ENCODE results near the gene ARFGAP1. TPM values are rescaled to one million over a fixed set of nuclear protein-coding genes. Genes with fewer than 3 reads are reported as not detected.
A peak's percentile ranks its signal among the peaks of the same experiment; 100 is the strongest.

Gene ARFGAP1
- total and polyA plus RNA-seq, 3 experiments from 2014 or later = 22.7 to 77.5 (median 71.0) TPM

DNA sequence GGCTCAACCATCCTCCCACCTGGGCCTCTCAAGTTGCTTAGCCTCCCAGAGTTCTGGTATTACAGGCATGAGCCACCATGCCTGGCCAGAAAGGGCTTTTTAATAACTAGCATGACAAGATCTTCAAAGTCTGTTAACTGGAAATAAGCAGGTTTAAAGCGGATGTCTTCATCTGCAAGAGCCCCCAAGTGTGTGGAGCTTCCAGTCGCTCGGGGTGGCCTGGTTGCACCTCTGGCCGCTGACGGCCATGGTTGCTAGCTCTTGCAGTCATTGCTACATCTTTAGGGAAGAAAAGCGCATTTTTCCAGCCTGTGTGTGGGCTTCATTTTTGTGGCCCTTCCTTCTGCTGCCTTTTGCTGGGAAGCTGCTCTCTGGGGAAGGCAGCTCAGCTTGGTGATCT, 7.8 kb downstream of the ARFGAP1 start:
- peaks cover 14% of the 10 kb centered on the region for H3K36me3 ChIP-seq (ENCODE audit: insufficient read depth, low read length)
- POLR2A ChIA-PET = no interaction called here
- no peak overlapping the region for H3K27ac Mint-ChIP-seq

GRCh38 chr20:63280929-63281545, 8.4 kb downstream of the ARFGAP1 start:
- ChIA-PET CTCF (no interaction called here), POLR2A (no interaction called here)
- no peaks in the 10 kb centered on the region for H3K9me3 Mint-ChIP-seq
- Histone ChIP-seq H3K9me3 (ENCODE audit: low read length) (no peaks in the 10 kb centered on the region), H3K36me3 (ENCODE audit: insufficient read depth, low read length) (peaks cover 14% of the 10 kb centered on the region), H3K4me3 (ENCODE audit: low read length) (no peak overlapping the region), H3K4me1 (ENCODE audit: insufficient read depth, low read length) (no peaks in the 10 kb centered on the region), H3K27ac (ENCODE audit: low read depth, low read length) (no peak overlapping the region), H3K27me3 (ENCODE audit: insufficient read depth, low read length, poor library complexity, severe bottlenecking) (no peaks in the 10 kb centered on the region)
- no peak overlapping the region for H3K4me3 Mint-ChIP-seq
- peaks cover 7 to 9% (median 7%) of the 10 kb centered on the region in 3 donors for H3K4me1 Mint-ChIP-seq
- H3K27me3 Mint-ChIP-seq = no peaks in the 10 kb centered on the region
- peaks cover 0 to 75% (median 2%) of the 10 kb centered on the region in 3 donors for H3K36me3 Mint-ChIP-seq
- no peak overlapping the region for H3K27ac Mint-ChIP-seq
- DNase-seq = no peak

More for the DNA sequence above, 7.8 kb downstream of the ARFGAP1 start:
- DNase-seq = no peak
- no peak overlapping the region for H3K27ac ChIP-seq (ENCODE audit: low read depth, low read length)
- H3K4me3 Mint-ChIP-seq = no peak overlapping the region
- H3K9me3 ChIP-seq (ENCODE audit: low read length) = no peaks in the 10 kb centered on the region
- no peaks in the 10 kb centered on the region for H3K27me3 Mint-ChIP-seq
- H3K36me3 Mint-ChIP-seq = peaks cover 0 to 73% (median 2%) of the 10 kb centered on the region in 3 donors
- no peaks in the 10 kb centered on the region for H3K9me3 Mint-ChIP-seq
- no peaks in the 10 kb centered on the region for H3K27me3 ChIP-seq (ENCODE audit: insufficient read depth, low read length, poor library complexity, severe bottlenecking)
- peaks cover 7 to 11% (median 8%) of the 10 kb centered on the region in 3 donors for H3K4me1 Mint-ChIP-seq
- CTCF ChIA-PET = no interaction called here
- H3K4me3 ChIP-seq (ENCODE audit: low read length) = no peak overlapping the region
- H3K4me1 ChIP-seq (ENCODE audit: insufficient read depth, low read length) = no peaks in the 10 kb centered on the region

DNA sequence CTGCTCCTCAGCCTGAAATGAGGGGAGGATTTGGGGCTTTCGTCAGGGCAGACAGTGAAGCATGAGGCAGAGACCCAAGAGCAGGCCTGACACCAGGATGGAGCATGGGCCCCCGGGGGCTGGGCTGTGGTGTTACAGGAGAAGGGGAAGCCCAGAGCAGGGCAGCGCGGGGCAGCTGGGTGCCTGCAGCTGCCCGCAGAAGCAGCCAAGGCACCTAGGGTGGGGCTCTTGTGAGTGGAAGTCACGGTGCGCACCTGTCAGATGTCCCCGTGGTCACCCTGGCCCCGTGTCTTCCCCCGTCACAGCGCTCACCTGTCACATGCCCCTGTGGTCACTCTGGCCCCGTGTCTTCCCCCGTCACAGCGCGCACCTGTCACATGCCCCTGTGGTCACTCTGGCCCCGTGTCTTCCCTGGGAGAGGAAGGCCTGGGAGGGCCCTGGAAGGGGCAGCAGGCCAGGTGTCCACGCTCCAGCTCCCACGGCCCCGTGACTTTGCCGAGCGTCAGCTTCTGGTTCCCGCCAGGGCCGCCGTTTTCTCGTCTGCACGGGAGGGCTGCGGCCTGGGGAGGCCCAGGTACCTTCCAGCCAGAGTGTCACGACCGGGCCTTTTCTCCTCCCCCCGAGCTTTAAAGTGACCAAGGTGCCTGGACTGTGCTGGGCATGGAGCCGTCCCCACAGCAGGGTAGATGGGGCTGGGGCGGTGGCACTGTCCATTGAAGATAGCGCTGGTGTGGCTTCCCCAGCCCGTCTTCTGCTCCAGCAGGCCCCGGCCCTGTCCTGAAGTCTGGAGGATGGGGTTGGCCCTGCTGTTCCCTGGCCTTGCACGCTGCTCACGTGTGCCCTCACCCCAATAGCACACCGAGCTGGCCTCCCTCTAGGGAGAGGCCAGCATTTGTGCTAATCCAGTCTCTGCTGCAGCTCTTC, 9.4 kb downstream of the ARFGAP1 start:
- Mint-ChIP-seq H3K36me3 (peaks cover 0 to 73% (median 2%) of the 10 kb centered on the region in 3 donors), H3K4me3 (no peak overlapping the region), H3K27ac (no peak overlapping the region), H3K27me3 (no peaks in the 10 kb centered on the region), H3K9me3 (no peaks in the 10 kb centered on the region), H3K4me1 (peaks cover 4 to 7% (median 7%) of the 10 kb centered on the region in 3 donors)
- peaks cover 14% of the 10 kb centered on the region for H3K36me3 ChIP-seq (ENCODE audit: insufficient read depth, low read length)
- DNase-seq = no peak
- H3K4me1 ChIP-seq (ENCODE audit: insufficient read depth, low read length) = no peaks in the 10 kb centered on the region
- CTCF ChIA-PET = no interaction called here
- H3K27me3 ChIP-seq (ENCODE audit: insufficient read depth, low read length, poor library complexity, severe bottlenecking) = no peaks in the 10 kb centered on the region
- H3K9me3 ChIP-seq (ENCODE audit: low read length) = no peaks in the 10 kb centered on the region
- POLR2A ChIA-PET = no interaction called here
- H3K4me3 ChIP-seq (ENCODE audit: low read length) = no peak overlapping the region
- H3K27ac ChIP-seq (ENCODE audit: low read depth, low read length) = no peak overlapping the region

DNA sequence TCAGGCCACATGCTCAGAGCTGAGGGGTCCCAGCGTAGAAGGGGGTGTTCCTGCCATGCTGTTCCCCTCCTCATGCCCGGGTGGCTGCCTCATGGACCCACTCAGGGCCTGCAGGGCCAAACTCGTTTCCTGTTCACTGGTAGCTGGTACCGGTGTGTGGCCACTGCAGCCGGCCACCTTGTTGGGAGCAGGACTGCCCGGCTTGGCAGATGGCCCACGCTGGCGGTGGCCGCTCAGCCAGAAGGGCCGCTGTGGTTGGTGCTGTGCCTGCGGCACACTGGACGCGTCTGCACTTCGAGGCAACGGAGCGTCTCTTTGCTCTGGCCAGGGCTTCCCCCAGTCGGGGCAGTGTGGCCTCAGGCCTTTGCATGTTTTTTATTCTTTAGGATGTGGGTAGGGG, 10.3 kb downstream of the ARFGAP1 start:
- Mint-ChIP-seq H3K4me3 (no peak overlapping the region), H3K9me3 (no peaks in the 10 kb centered on the region), H3K27ac (peak overlapping the region in 1 of 8 donors; percentile 36), H3K4me1 (peaks cover 4 to 7% (median 7%) of the 10 kb centered on the region in 3 donors), H3K27me3 (no peaks in the 10 kb centered on the region), H3K36me3 (peaks cover 0 to 72% (median 2%) of the 10 kb centered on the region in 3 donors)
- H3K9me3 ChIP-seq (ENCODE audit: low read length) = no peaks in the 10 kb centered on the region
- no peak overlapping the region for H3K27ac ChIP-seq (ENCODE audit: low read depth, low read length)
- no peaks in the 10 kb centered on the region for H3K4me1 ChIP-seq (ENCODE audit: insufficient read depth, low read length)
- no peak overlapping the region for H3K4me3 ChIP-seq (ENCODE audit: low read length)
- H3K36me3 ChIP-seq (ENCODE audit: insufficient read depth, low read length) = peaks cover 14% of the 10 kb centered on the region
- POLR2A ChIA-PET = no interaction called here
- no peak for DNase-seq
- H3K27me3 ChIP-seq (ENCODE audit: insufficient read depth, low read length, poor library complexity, severe bottlenecking) = no peaks in the 10 kb centered on the region
- CTCF ChIA-PET = no interaction called here

- peak overlapping the region in 6 of 7 donors; percentile 28 to 79 (median 71) for H3K4me3 Mint-ChIP-seq
- POLR2A ChIA-PET = interaction anchor here (0.5 to 1.6 kb wide), 2 partner anchors 11 to 34 kb away, joined by 3 to 6 read pairs; partner anchors contain the start of gene ARFGAP1
- peaks cover 0 to 71% (median 2%) of the 10 kb centered on the region in 3 donors for H3K36me3 Mint-ChIP-seq
- no peaks in the 10 kb centered on the region for H3K27me3 Mint-ChIP-seq
- Histone ChIP-seq H3K36me3 (ENCODE audit: insufficient read depth, low read length) (peaks cover 11% of the 10 kb centered on the region), H3K9me3 (ENCODE audit: low read length) (no peaks in the 10 kb centered on the region), H3K27me3 (ENCODE audit: insufficient read depth, low read length, poor library complexity, severe bottlenecking) (no peaks in the 10 kb centered on the region), H3K4me3 (ENCODE audit: low read length) (no peak overlapping the region), H3K4me1 (ENCODE audit: insufficient read depth, low read length) (no peaks in the 10 kb centered on the region), H3K27ac (ENCODE audit: low read depth, low read length) (no peak overlapping the region)
- DNase-seq = no peak
- H3K9me3 Mint-ChIP-seq = no peaks in the 10 kb centered on the region
- peak overlapping the region in 5 of 8 donors; percentile 7 to 84 (median 47) for H3K27ac Mint-ChIP-seq
- peaks cover 4 to 7% (median 7%) of the 10 kb centered on the region in 3 donors for H3K4me1 Mint-ChIP-seq
- CTCF ChIA-PET = no interaction called here
These were observed 10.9 kb downstream of the ARFGAP1 start for GRCh38 chr20:63283397-63284082.

- no peaks in the 10 kb centered on the region for H3K9me3 Mint-ChIP-seq
- peaks cover 4 to 7% (median 7%) of the 10 kb centered on the region in 3 donors for H3K4me1 Mint-ChIP-seq
- H3K4me3 Mint-ChIP-seq = peak overlapping the region; percentile 28 to 79 (median 73)
- ChIA-PET CTCF (no interaction called here), POLR2A (interaction anchor here (1.6 kb wide), 1 partner anchor 11 kb away, joined by 3 read pairs; the partner anchor contains the start of gene ARFGAP1)
- Histone ChIP-seq H3K27me3 (ENCODE audit: insufficient read depth, low read length, poor library complexity, severe bottlenecking) (no peaks in the 10 kb centered on the region), H3K36me3 (ENCODE audit: insufficient read depth, low read length) (peaks cover 7% of the 10 kb centered on the region), H3K27ac (ENCODE audit: low read depth, low read length) (no peak overlapping the region), H3K4me3 (ENCODE audit: low read length) (no peak overlapping the region), H3K9me3 (ENCODE audit: low read length) (no peaks in the 10 kb centered on the region), H3K4me1 (ENCODE audit: insufficient read depth, low read length) (no peaks in the 10 kb centered on the region)
- DNase-seq = no peak
- H3K36me3 Mint-ChIP-seq = peaks cover 0 to 71% (median 2%) of the 10 kb centered on the region in 3 donors
- no peaks in the 10 kb centered on the region for H3K27me3 Mint-ChIP-seq
- peak overlapping the region in 5 of 8 donors; percentile 7 to 84 (median 47) for H3K27ac Mint-ChIP-seq
These were observed 11.4 kb downstream of the ARFGAP1 start for GRCh38 chr20:63284083-63284440.

DNA sequence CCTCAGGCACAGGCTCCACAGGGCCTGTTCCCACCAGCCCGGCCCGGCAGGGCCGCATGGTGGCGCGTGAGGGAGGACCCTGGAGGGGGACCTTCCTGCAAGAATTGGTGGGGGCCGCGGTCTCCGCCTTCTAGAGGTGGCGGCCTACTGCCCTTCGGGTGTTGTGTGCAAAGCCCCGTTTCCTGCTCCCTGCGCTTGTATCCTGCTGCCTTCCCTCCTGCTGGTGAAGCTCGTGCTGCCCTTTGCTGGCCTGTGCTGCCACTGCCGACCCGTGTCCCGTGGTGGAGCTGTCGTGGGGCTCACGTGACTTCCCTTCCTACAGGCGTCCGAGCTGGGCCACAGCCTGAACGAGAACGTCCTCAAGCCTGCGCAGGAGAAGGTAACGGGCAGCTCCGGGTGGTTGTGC, 11.9 kb downstream of the ARFGAP1 start:
- POLR2A ChIA-PET = interaction anchor here (1.6 kb wide), 1 partner anchor 12 kb away, joined by 3 read pairs; the partner anchor contains the start of gene ARFGAP1
- no peak for DNase-seq
- Histone ChIP-seq H3K4me3 (ENCODE audit: low read length) (no peak overlapping the region), H3K9me3 (ENCODE audit: low read length) (no peaks in the 10 kb centered on the region), H3K4me1 (ENCODE audit: insufficient read depth, low read length) (no peaks in the 10 kb centered on the region), H3K27ac (ENCODE audit: low read depth, low read length) (no peak overlapping the region), H3K36me3 (ENCODE audit: insufficient read depth, low read length) (peaks cover 7% of the 10 kb centered on the region), H3K27me3 (ENCODE audit: insufficient read depth, low read length, poor library complexity, severe bottlenecking) (no peaks in the 10 kb centered on the region)
- H3K27ac Mint-ChIP-seq = peak overlapping the region in 3 of 8 donors; percentile 19 to 73 (median 38)
- no peaks in the 10 kb centered on the region for H3K27me3 Mint-ChIP-seq
- CTCF ChIA-PET = no interaction called here
- H3K9me3 Mint-ChIP-seq = no peaks in the 10 kb centered on the region
- H3K4me3 Mint-ChIP-seq = peak overlapping the region; percentile 54 to 90 (median 79)
- H3K4me1 Mint-ChIP-seq = peaks cover 4 to 7% (median 7%) of the 10 kb centered on the region in 3 donors
- peaks cover 0 to 68% (median 2%) of the 10 kb centered on the region in 3 donors for H3K36me3 Mint-ChIP-seq
